GM21737 (cell line): ENCODE results near the gene DAND5.

Source experiments
- ATAC-seq: cut with Tn5 transposase; IDR thresholded peaks from one replicate; pipeline ENCODE4 v1.9.1; 2021; ENCODE audit warnings: mild to moderate bottlenecking, moderate library complexity; ENCODE audit not compliant: unreplicated experiment

DAND5 gene

GRCh38 chr19:13007292-13008045 is 38.1 kb downstream of the DAND5 start:
- no peak for ATAC-seq

GRCh38 chr19:13008926-13009787 is 39.8 kb downstream of the DAND5 start:
- ATAC-seq = no peak

GRCh38 chr19:13010038-13010991 is 40.9 kb downstream of the DAND5 start:
- no peak for ATAC-seq

GRCh38 chr19:13010992-13011652 is 41.7 kb downstream of the DAND5 start:
- ATAC-seq = no peak

GRCh38 chr19:13011653-13012389 is 42.4 kb downstream of the DAND5 start:
- ATAC-seq = no peak

- no peak for ATAC-seq
Measured at GRCh38 chr19:13012390-13012689, 43.0 kb downstream of the DAND5 start.

- no peak for ATAC-seq
Measured at GRCh38 chr19:13012690-13013608, 43.6 kb downstream of the DAND5 start.

GRCh38 chr19:13013649-13014048 is 44.3 kb downstream of the DAND5 start:
- no peak for ATAC-seq

GRCh38 chr19:13014101-13014920 is 44.9 kb downstream of the DAND5 start:
- no peak for ATAC-seq

- ATAC-seq = no peak
Measured at GRCh38 chr19:13014921-13015280, 45.5 kb downstream of the DAND5 start.

- ATAC-seq = no peak
Measured at GRCh38 chr19:13015361-13016223, 46.2 kb downstream of the DAND5 start.

- ATAC-seq = no peak
Measured at GRCh38 chr19:13016245-13016627, 46.9 kb downstream of the DAND5 start.

- no peak for ATAC-seq
Measured at GRCh38 chr19:13016628-13017305, 47.4 kb downstream of the DAND5 start.

- ATAC-seq = no peak
Measured at GRCh38 chr19:13017306-13018034, 48.1 kb downstream of the DAND5 start.

GRCh38 chr19:13018035-13018914 is 48.9 kb downstream of the DAND5 start:
- no peak for ATAC-seq
